Tongue (tissue), 2 donors: Measurements from ENCODE around the gene GSTM2. TPM values are rescaled to one million over a fixed set of nuclear protein-coding genes. Genes with fewer than 3 reads are reported as not detected.

Experiments used
- DNase-seq: peaks from one replicate; pipeline ENCODE4 v3.0.0-alpha.2; 2015
- total RNA-seq: library from RNA; depleted of rRNA; stranded (reverse); fragments of >200 nt; gene quantifications from one replicate; pipeline ENCODE4 v1.2.3, GENCODE V29; 2014

The GSTM2 gene
- 62.2 TPM for total RNA-seq

GRCh38 chr1:109667452-109668122 lies at the start of gene GSTM2:
GSTM2 (plus strand) TSS chr1:109668057; CDS start chr1:109668116, 59 bp downstream.
- DNase-seq = peak; percentile 97

GRCh38 chr1:109618661-109619575 lies 48.9 kb upstream of the GSTM2 start:
- DNase-seq = no peak

GRCh38 chr1:109619576-109620400 lies 48.1 kb upstream of the GSTM2 start, which contains the start of the genes AMPD2 and GNAT2:
AMPD2 (plus strand) TSS chr1:109619837; CDS start chr1:109621176, 1,339 bp downstream.
GNAT2 (minus strand) TSS chr1:109619616; CDS start chr1:109612870, 6,746 bp downstream.
- DNase-seq = peak; percentile 82

GRCh38 chr1:109620401-109620791 lies 47.5 kb upstream of the GSTM2 start:
- DNase-seq = peak; percentile 70

GRCh38 chr1:109620841-109621286 lies 47.0 kb upstream of the GSTM2 start:
- peak; percentile 97 for DNase-seq

- DNase-seq = no peak
These were observed 46.3 kb upstream of the GSTM2 start for GRCh38 chr1:109621379-109622136.

GRCh38 chr1:109622137-109622892 lies 45.5 kb upstream of the GSTM2 start:
- DNase-seq = no peak

GRCh38 chr1:109622895-109623294 lies 45.0 kb upstream of the GSTM2 start:
- no peak for DNase-seq

- peak; percentile 48 for DNase-seq
These were observed 44.2 kb upstream of the GSTM2 start for GRCh38 chr1:109623601-109624161.

- DNase-seq = peak; percentile 52
These were observed 43.5 kb upstream of the GSTM2 start for GRCh38 chr1:109624201-109625010.

- no peak for DNase-seq
These were observed 42.7 kb upstream of the GSTM2 start for GRCh38 chr1:109625176-109625575.

GRCh38 chr1:109625601-109626560 lies 42.0 kb upstream of the GSTM2 start:
- DNase-seq = peak; percentile 89

GRCh38 chr1:109626682-109627408 lies 41.0 kb upstream of the GSTM2 start:
- DNase-seq = no peak

GRCh38 chr1:109627692-109628399 lies 40.0 kb upstream of the GSTM2 start:
- no peak for DNase-seq

GRCh38 chr1:109628540-109629321 lies 39.1 kb upstream of the GSTM2 start:
- no peak for DNase-seq
